GM12878 (cell line): ENCODE measurements around the gene CTDP1. TPM values are rescaled to one million over a fixed set of nuclear protein-coding genes. Genes with fewer than 3 reads are reported as not detected.

ENCODE experiments used
- ATAC-seq: fragments of 200-7000 bp; cut with Tn5 transposase; 3 replicates; pipeline ENCODE4 v1.9.1; 2020; ENCODE audit warnings: mild to moderate bottlenecking, moderate library complexity
- BruUV-seq: library from RNA; stranded (reverse); fragments of 400-500 nt; replicated peaks from 2 replicates; lab custom pipeline; 2021; lab: Mats Ljungman, UMichigan
- CTCF ChIA-PET: fragments of 300-600 bp; sonication (Branson Sonifier 250); formaldehyde crosslinking; extraction: SDS; loops from one replicate; lab custom pipeline; 2021; ENCODE audit warnings: inconsistent platforms; lab: Yijun Ruan, JAX
- POLR2A ChIA-PET: fragments of 350-600 bp; formaldehyde crosslinking; extraction: SDS; loops from one replicate; lab custom pipeline; 2021; ENCODE audit warnings: inconsistent platforms; lab: Charles Lee
- RAD21 ChIA-PET: fragments of 300-600 bp; sonication (Branson Sonifier 250); formaldehyde crosslinking; loops from one replicate; lab custom pipeline; 2023; ENCODE audit warnings: antibody characterized with exemption; ENCODE audit not compliant: unreplicated experiment; lab: Charles Lee
- SMC1A ChIA-PET: fragments of 300-600 bp; sonication (Branson Sonifier 250); formaldehyde crosslinking; loops from one replicate; lab custom pipeline; 2023; ENCODE audit not compliant: unreplicated experiment, uncharacterized antibody; lab: Charles Lee
- DNase-seq: peaks from one replicate; pipeline ENCODE4 v3.0.0-alpha.2; 2011; ENCODE audit warnings: low read depth, low spot score
- FAIRE-seq: peaks from 3 replicates; lab custom pipeline; 2011; peaks lifted over from hg19 to GRCh38; lab: Jason Lieb, UNC
- H2AFZ ChIP-seq: 2 replicates; pipeline ENCODE4 v1.6.0; 2011; ENCODE audit warnings: low read depth, low read length, control low read depth; ENCODE audit not compliant: control insufficient read depth
- H3K27ac ChIP-seq: 2 replicates; pipeline ENCODE4 v1.5.1; 2011; ENCODE audit warnings: control low read depth; ENCODE audit not compliant: control insufficient read depth, insufficient read depth
- H3K27me3 ChIP-seq, 2 experiments: replicated peaks in 1 of 2; 2 replicates each; pipeline versions ENCODE4 v1.6.0 to v1.6.1; 2011; ENCODE audit warnings: low read length in 1 of 2; ENCODE audit not compliant: control insufficient read depth in 2 of 2, insufficient read depth in 2 of 2
- H3K36me3 ChIP-seq, 2 experiments: 2 replicates each; pipeline ENCODE4 v1.5.1; 2011; ENCODE audit warnings: low read length in 1 of 2; ENCODE audit not compliant: control insufficient read depth in 2 of 2, insufficient read depth in 2 of 2
- H3K4me1 ChIP-seq: 2 replicates; pipeline ENCODE4 v1.6.1; 2011; ENCODE audit warnings: mild to moderate bottlenecking, low read length, moderate library complexity, mixed read lengths; ENCODE audit not compliant: control insufficient read depth, insufficient read depth
- H3K4me2 ChIP-seq: 2 replicates; pipeline ENCODE4 v1.6.0; 2011; ENCODE audit warnings: control low read depth; ENCODE audit not compliant: control insufficient read depth, insufficient read depth
- H3K4me3 ChIP-seq: fragments of 200-600 bp; sonication (generic); 2 replicates; pipeline ENCODE4 v1.5.1; 2016
- H3K79me2 ChIP-seq: 2 replicates; pipeline ENCODE4 v1.6.0; 2011; ENCODE audit warnings: low read length; ENCODE audit not compliant: control insufficient read depth, insufficient read depth
- H3K9ac ChIP-seq: 2 replicates; pipeline ENCODE4 v1.8.0; 2011; ENCODE audit warnings: low read length, control low read depth, mixed read lengths; ENCODE audit not compliant: control insufficient read depth, insufficient read depth
- H3K9me3 ChIP-seq: replicated peaks from 3 replicates; pipeline ENCODE4 v1.5.1; 2011; ENCODE audit warnings: mild to moderate bottlenecking, low read length; ENCODE audit not compliant: control insufficient read depth, insufficient read depth
- H4K20me1 ChIP-seq: 2 replicates; pipeline ENCODE4 v1.6.0; 2011; ENCODE audit not compliant: control insufficient read depth, insufficient read depth
- ATF2 ChIP-seq: IDR thresholded peaks from 2 replicates; pipeline ENCODE4 v1.6.1; 2012; ENCODE audit warnings: low read length, inconsistent platforms
- FOXM1 ChIP-seq: IDR thresholded peaks from 2 replicates; pipeline ENCODE4 v1.6.1; 2012; ENCODE audit warnings: low read depth, mild to moderate bottlenecking, inconsistent platforms, low read length, moderate library complexity
- GATAD2B ChIP-seq: fragments of 450-650 bp; conservative IDR thresholded peaks from 2 replicates; pipeline ENCODE4 v1.6.1; 2017; ENCODE audit warnings: low read depth, mild to moderate bottlenecking, moderate library complexity
- IKZF1 ChIP-seq: fragments of 450-650 bp; conservative IDR thresholded peaks from 2 replicates; pipeline ENCODE4 v1.6.1; 2017; ENCODE audit warnings: antibody characterized with exemption, mild to moderate bottlenecking
- POLR2A ChIP-seq: IDR thresholded peaks from 2 replicates; pipeline ENCODE4 v1.6.1; 2011; ENCODE audit warnings: low read depth, mild to moderate bottlenecking, low read length
- POLR2AphosphoS5 ChIP-seq: IDR thresholded peaks from 2 replicates; pipeline ENCODE4 v1.6.1; 2011; ENCODE audit warnings: mild to moderate bottlenecking, low read length, inconsistent platforms
- SIN3A ChIP-seq: IDR thresholded peaks from 2 replicates; pipeline ENCODE4 v1.6.1; 2012; ENCODE audit warnings: low read depth, low read length, improper control_type of control experiment
- SIX5 ChIP-seq: IDR thresholded peaks from 2 replicates; pipeline ENCODE4 v1.6.1; 2011; ENCODE audit warnings: mild to moderate bottlenecking, low read depth, low read length, moderate library complexity; ENCODE audit not compliant: severe bottlenecking
- STAT1 ChIP-seq: fragments of 450-650 bp; conservative IDR thresholded peaks from 2 replicates; pipeline ENCODE4 v1.6.1; 2014; ENCODE audit warnings: antibody characterized with exemption, mild to moderate bottlenecking
- SUPT20H ChIP-seq: IDR thresholded peaks from 2 replicates; pipeline ENCODE4 v1.6.1; 2011; ENCODE audit warnings: low read depth, mild to moderate bottlenecking, low read length, moderate library complexity, borderline replicate concordance; ENCODE audit not compliant: control insufficient read depth
- ZBTB11 ChIP-seq: fragments of 450-650 bp; formaldehyde crosslinking; IDR thresholded peaks from 2 replicates; pipeline ENCODE4 v1.5.0; 2022; ENCODE audit warnings: mild to moderate bottlenecking, missing genetic modification characterization
- ZNF217 ChIP-seq: fragments of 450-650 bp; IDR thresholded peaks from 2 replicates; pipeline ENCODE4 v1.6.1; 2017; ENCODE audit warnings: antibody characterized with exemption, mild to moderate bottlenecking
- ZNF622 ChIP-seq: fragments of 450-650 bp; IDR thresholded peaks from 2 replicates; pipeline ENCODE4 v1.6.1; 2017; ENCODE audit warnings: mild to moderate bottlenecking, inconsistent platforms
- whole genome bisulfite sequencing: methylation state at CpG from one replicate; pipeline ENCODE4 v1.1.6; 2016; ENCODE audit warnings: low lambda C conversion rate; ENCODE audit not compliant: insufficient replicate concordance, insufficient coverage; ENCODE audit errors: missing lambda C conversion rate; 5-methylcytosine and 5-hydroxymethylcytosine counted together
- in situ Hi-C: fragments of 300-500 bp; cut with MboI; formaldehyde crosslinking; loops from 9 replicates; pipeline ENCODE4 v1.14.3; 2018; ENCODE audit warnings: mixed read lengths
- intact Hi-C: fragments of 100-400 bp; cut with micrococcal nuclease; formaldehyde crosslinking; loops from one replicate; pipeline ENCODE4 v1.14.2; 2022; ENCODE audit not compliant: unreplicated experiment
- polyA plus RNA-seq, 11 experiments: library from polyadenylated mRNA; depleted of rRNA in 4 of 11; unstranded in 6 of 11; stranded (reverse) in 5 of 11; fragments of >200 nt; fragmentation: Nextera tagmentation in 4 of 11; fragmentation: Illumina TruSeq in 1 of 11; extraction: Ambion mirVana in 4 of 11; extraction: Trizol in 1 of 11; gene quantifications; 1 replicate in 1 of 11; 2 replicates in 10 of 11; pipeline versions ENCODE4 v1.2.1 to v1.2.3, GENCODE V29; 2011 to 2016; ENCODE audit warnings: inconsistent platforms in 2 of 11, missing spikeins in 2 of 11, low read depth in 1 of 11
- total RNA-seq, 4 experiments: library from RNA; depleted of rRNA in 3 of 4; stranded (reverse); fragments of >200 nt in 3 of 4; fragmentation: Illumina TruSeq in 1 of 4; extraction: Trizol in 1 of 4; gene quantifications; 2 replicates each; pipeline versions ENCODE4 v1.2.1 to v1.2.3, GENCODE V29; 2013 to 2021

Gene CTDP1
- total and polyA plus RNA-seq, 10 of the 15 experiments (the other 5 are each of a cell fraction or from before 2014, with no cell fraction given) = 0.32 to 31.3 (median 8.8) TPM

GRCh38 chr18:79792096-79792987 lies 112.7 kb downstream of the CTDP1 start:
- Histone ChIP-seq H3K36me3 (no peaks in the 10 kb centered on the region), H3K4me2 (no peak overlapping the region), H4K20me1 (no peaks in the 10 kb centered on the region), H3K27ac (no peak overlapping the region), H2AFZ (no peak overlapping the region), H3K9me3 (no peaks in the 10 kb centered on the region; the same call in 2 of the 3 replicates), H3K9ac (no peak overlapping the region), H3K4me1 (no peaks in the 10 kb centered on the region), H3K4me3 (no peak overlapping the region), H3K27me3 (peaks cover 0 to 4% of the 10 kb centered on the region in 2 experiments; a peak in 3 of 4 replicates), H3K79me2 (no peaks in the 10 kb centered on the region)
- WGBS = 59% methylated on average over 46 of the region's 46 CpGs
- intact Hi-C loops = loop anchor here (10.0 kb wide), 1 partner anchor 192 kb away; the partner anchor contains the start of gene TXNL4A
- ATAC-seq (no peak), DNase-seq (no peak), FAIRE-seq (no peak)
- ChIA-PET SMC1A (interaction anchor here (0.6 kb wide), 1 partner anchor 701 kb away, joined by 3 read pairs; no protein-coding TSS in a partner anchor), RAD21 (no interaction called here), CTCF (interaction anchor here (1.0 kb wide), 1 partner anchor 171 kb away, joined by 3 read pairs; no protein-coding TSS in a partner anchor), POLR2A (no interaction called here)
- BruUV-seq = no TSS peak
- in situ Hi-C loops = no loop called here
- no peak for TF ChIP-seq POLR2AphosphoS5
- no peak for TF ChIP-seq FOXM1
- no peak for TF ChIP-seq IKZF1
- TF ChIP-seq ATF2 = no peak
- TF ChIP-seq POLR2A = no peak
- TF ChIP-seq ZBTB11 (CRISPR knock-in tag) = no peak
- TF ChIP-seq SUPT20H = no peak
- no peak for TF ChIP-seq STAT1
- no peak for TF ChIP-seq SIX5
- TF ChIP-seq ZNF622 = no peak
- TF ChIP-seq ZNF217 = no peak
- no peak for TF ChIP-seq GATAD2B
- no peak for TF ChIP-seq SIN3A
